K562 (cell line): ENCODE results near the gene CCDC27. TPM values are rescaled to one million over a fixed set of nuclear protein-coding genes. Genes with fewer than 3 reads are reported as not detected.

ENCODE experiments used
- ATAC-seq: fragments of 200-7000 bp; cut with Tn5 transposase; 3 replicates; pipeline ENCODE4 v1.9.1; 2020; ENCODE audit warnings: moderate library complexity
- BruUV-seq: library from RNA; stranded (reverse); fragments of 400-500 nt; replicated peaks from 2 replicates; lab custom pipeline; 2021; lab: Mats Ljungman, UMichigan
- CTCF ChIA-PET: fragments of 300-600 bp; formaldehyde crosslinking; extraction: SDS; loops from one replicate; lab custom pipeline; 2021; ENCODE audit warnings: low intra/inter-chr PET ratio; lab: Yijun Ruan, JAX
- POLR2A ChIA-PET: fragments of 300-600, 350-650 bp; sonication (Branson Sonifier 250); formaldehyde crosslinking; extraction: SDS; loops from one replicate; lab custom pipeline; 2021; ENCODE audit warnings: antibody characterized with exemption, inconsistent platforms; lab: Yijun Ruan, JAX
- DNase-seq, 4 experiments: peaks; one replicate each; pipeline versions ENCODE4 v3.0.0 to v3.0.0-alpha.2; 2011 to 2018; ENCODE audit warnings: low spot score in 3 of 4, mixed read lengths in 3 of 4; ENCODE audit errors: extremely low read depth in 1 of 4
- FAIRE-seq: peaks from 2 replicates; lab custom pipeline; 2011; peaks lifted over from hg19 to GRCh38; lab: Jason Lieb, UNC
- H2AFZ ChIP-seq: 2 replicates; pipeline ENCODE4 v1.6.0; 2011; ENCODE audit warnings: low read depth, low read length, control low read depth, inconsistent platforms
- H3K27ac ChIP-seq: fragments of 200-600 bp; 3 replicates; pipeline ENCODE4 v1.8.0; 2011; ENCODE audit warnings: low read depth, mild to moderate bottlenecking, control low read depth, inconsistent platforms, low read length, moderate library complexity, mixed read lengths; ENCODE audit errors: extremely low read depth
- H3K27me3 ChIP-seq, 2 experiments: fragments of 300-600 bp in 1 of 2; 2 replicates in 1 of 2; 3 replicates in 1 of 2; pipeline versions ENCODE4 v1.6.0 to v1.8.0; 2011; ENCODE audit warnings: inconsistent platforms in 2 of 2, low read length in 2 of 2, mild to moderate bottlenecking in 1 of 2, mixed read lengths in 1 of 2, moderate library complexity in 1 of 2; ENCODE audit not compliant: control insufficient read depth in 2 of 2, insufficient read depth in 2 of 2
- H3K36me3 ChIP-seq: fragments of 300-600 bp; 3 replicates; pipeline ENCODE4 v1.8.0; 2011; ENCODE audit warnings: mild to moderate bottlenecking, low read length, inconsistent platforms; ENCODE audit not compliant: control insufficient read depth, insufficient read depth
- H3K4me1 ChIP-seq, 2 experiments: fragments of 200-600 bp in 1 of 2; replicated peaks in 1 of 2; 2 replicates in 1 of 2; 3 replicates in 1 of 2; pipeline versions ENCODE4 v1.5.1 to v1.8.0; 2011; ENCODE audit warnings: inconsistent platforms in 2 of 2, low read length in 2 of 2, mild to moderate bottlenecking in 1 of 2, mixed read lengths in 1 of 2, moderate library complexity in 1 of 2; ENCODE audit not compliant: control insufficient read depth in 2 of 2, insufficient read depth in 2 of 2
- H3K4me2 ChIP-seq: 2 replicates; pipeline ENCODE4 v1.6.1; 2011; ENCODE audit warnings: low read length, control low read depth, inconsistent platforms, mixed read lengths; ENCODE audit not compliant: insufficient read depth
- H3K4me3 ChIP-seq: fragments of 200-600 bp; sonication (generic), shearing (Covaris generic); 2 replicates; pipeline ENCODE4 v1.5.1; 2016; ENCODE audit warnings: control low read depth, inconsistent platforms
- H3K79me2 ChIP-seq: fragments of 200-600 bp; 3 replicates; pipeline ENCODE4 v1.8.0; 2011; ENCODE audit warnings: low read length, inconsistent platforms; ENCODE audit not compliant: control insufficient read depth, insufficient read depth
- H3K9ac ChIP-seq, 2 experiments: 2 replicates each; pipeline versions ENCODE4 v1.6.0 to v1.6.1; 2011; ENCODE audit warnings: low read depth in 2 of 2, low read length in 2 of 2, control low read depth in 1 of 2, inconsistent platforms in 1 of 2, mild to moderate bottlenecking in 1 of 2, mixed read lengths in 1 of 2; ENCODE audit not compliant: insufficient read depth in 1 of 2
- H3K9me1 ChIP-seq: one replicate; pipeline ENCODE4 v1.6.0; 2011; ENCODE audit warnings: inconsistent platforms, mild to moderate bottlenecking, low read length, moderate library complexity; ENCODE audit not compliant: control insufficient read depth, insufficient read depth
- H3K9me3 ChIP-seq: replicated peaks from 2 replicates; pipeline ENCODE4 v1.5.1; 2011; ENCODE audit warnings: low read depth, low read length, inconsistent platforms; ENCODE audit not compliant: control insufficient read depth, insufficient read depth
- H4K20me1 ChIP-seq: replicated peaks from 2 replicates; pipeline ENCODE4 v1.6.1; 2011; ENCODE audit warnings: low read length, inconsistent platforms, mixed read lengths; ENCODE audit not compliant: control insufficient read depth, insufficient read depth
- E2F6 ChIP-seq, 2 experiments: IDR thresholded peaks; 2 replicates each; pipeline ENCODE4 v1.6.1; 2011; ENCODE audit warnings: borderline replicate concordance in 1 of 2, control low read depth in 1 of 2, low read depth in 1 of 2, low read length in 1 of 2, mild to moderate bottlenecking in 1 of 2, mixed read lengths in 1 of 2, moderate library complexity in 1 of 2; ENCODE audit not compliant: insufficient read depth in 1 of 2, insufficient read length in 1 of 2, poor library complexity in 1 of 2, severe bottlenecking in 1 of 2; ENCODE audit errors: extremely low read depth in 1 of 2
- MYC ChIP-seq, 2 experiments: fragments of 250-450 bp in 1 of 2; sonication (Bioruptor Pico) in 1 of 2; IDR thresholded peaks; 2 replicates each; pipeline versions ENCODE4 v1.5.1 to v1.6.1; 2012 to 2021; ENCODE audit warnings: low read depth in 2 of 2, borderline replicate concordance in 1 of 2, improper control_type of control experiment in 1 of 2, low read length in 1 of 2, mild to moderate bottlenecking in 1 of 2, moderate library complexity in 1 of 2
- POLR2G ChIP-seq: fragments of 200-400 bp; formaldehyde crosslinking; IDR thresholded peaks from 2 replicates; pipeline ENCODE4 v1.6.1; 2017; ENCODE audit warnings: low read depth, mild to moderate bottlenecking, antibody characterized with exemption, low read length, moderate library complexity
- WGBS: fragments of 100-300 bp; shearing (Covaris generic); methylation state at CpG from one replicate; pipeline ENCODE4 v1.1.6; 2016; ENCODE audit warnings: low coverage, mixed read lengths; ENCODE audit not compliant: insufficient coverage; ENCODE audit errors: missing lambda C conversion rate; 5-methylcytosine and 5-hydroxymethylcytosine counted together
- in situ Hi-C: fragments of 300-500 bp; cut with MboI; formaldehyde crosslinking; loops from 4 replicates; pipeline ENCODE4 v1.15.0; 2018; ENCODE audit warnings: inconsistent platforms, mixed read lengths
- intact Hi-C: fragments of 100-400 bp; cut with micrococcal nuclease; formaldehyde crosslinking; loops from 2 replicates; pipeline ENCODE4 v1.14.2; 2022
- polyA plus RNA-seq, 8 experiments: library from polyadenylated mRNA; depleted of rRNA in 4 of 8; stranded (reverse) in 5 of 8; unstranded in 3 of 8; fragments of >200 nt; fragmentation: Nextera tagmentation in 2 of 8; fragmentation: Illumina TruSeq in 1 of 8; extraction: Ambion mirVana in 2 of 8; extraction: Trizol in 1 of 8; gene quantifications; 2 replicates each; pipeline versions ENCODE4 v1.2.1 to v1.2.3, GENCODE V29; 2011 to 2014; ENCODE audit warnings: inconsistent platforms in 1 of 8, missing spikeins in 1 of 8
- total RNA-seq, 7 experiments: library from RNA; depleted of rRNA in 6 of 7; stranded (reverse); fragments of >200 nt in 6 of 7; fragmentation: Illumina TruSeq in 2 of 7; extraction: Trizol in 2 of 7; gene quantifications; 2 replicates each; pipeline versions ENCODE4 v1.2.1 to v1.2.3, GENCODE V29; 2011 to 2021; ENCODE audit warnings: low replicate concordance in 1 of 7
- TF ChIP-seq, protein P1 (sequence below): fragments of 450-650 bp; IDR thresholded peaks from 2 replicates; pipeline ENCODE4 v1.6.1; 2016; ENCODE audit warnings: missing biosample characterization, missing genetic modification characterization
- TF ChIP-seq, protein P2 (sequence below), 2 experiments: fragments of 200-800 bp in 1 of 2; sonication (Bioruptor generic) in 1 of 2; sonication (generic) in 1 of 2; formaldehyde crosslinking in 1 of 2; IDR thresholded peaks in 1 of 2; conservative IDR thresholded peaks in 1 of 2; 2 replicates each; pipeline versions ENCODE4 v1.5.0 to v1.6.1; 2016 to 2020; ENCODE audit warnings: missing compliant biosample characterization in 1 of 2, missing genetic modification characterization in 1 of 2, missing genetic modification reagents in 1 of 2

The CCDC27 gene
- total and polyA plus RNA-seq, 9 of the 15 experiments (the other 6 are each of a cell fraction or from before 2014, with no cell fraction given), result 0.01 to 0.04 TPM; not detected in 7

DNA sequence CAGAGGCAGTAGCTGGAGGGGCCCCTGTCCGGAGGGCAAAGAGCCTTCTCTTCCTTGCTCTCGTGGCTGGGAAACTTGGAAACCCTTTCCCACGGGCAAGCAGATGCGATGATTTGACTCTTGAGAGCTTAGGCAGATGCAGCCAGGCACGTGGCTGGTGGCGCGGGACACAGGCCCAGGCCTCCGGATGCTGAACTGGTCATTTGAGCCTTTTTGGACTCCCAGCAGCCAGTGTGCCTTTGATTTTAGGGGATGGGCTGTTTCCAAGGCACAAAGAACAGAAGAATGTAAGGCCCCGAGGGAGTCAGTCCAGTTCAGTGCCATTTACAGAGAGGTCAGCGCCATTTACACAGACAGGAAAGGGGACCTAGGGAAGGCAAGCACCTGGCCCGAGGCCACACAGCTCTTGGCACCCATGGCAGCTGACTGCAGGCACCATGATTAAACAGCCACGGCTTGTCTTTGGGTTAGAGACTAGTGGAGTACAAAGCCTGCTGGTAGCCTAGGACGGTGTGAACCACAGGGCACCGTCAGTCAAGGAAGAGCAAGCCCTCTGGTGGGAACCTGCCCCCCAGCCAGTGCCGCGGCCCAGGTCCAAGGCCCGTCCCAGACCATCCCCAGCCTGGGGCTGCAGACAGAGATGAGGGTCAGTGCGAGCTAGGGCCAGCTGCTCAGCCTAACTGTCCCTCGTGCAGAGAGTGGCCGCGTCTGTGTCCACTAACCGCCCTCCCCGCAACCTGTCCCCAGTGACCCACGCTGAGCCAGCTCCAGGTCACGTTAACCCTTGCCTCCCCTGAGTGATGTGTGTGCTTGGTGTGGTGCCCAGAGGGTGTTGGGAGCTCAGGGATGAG, 20.4 kb upstream of the CCDC27 start:
- no peak for ATAC-seq
- in situ Hi-C loops, result no loop called here
- 0 out of 2 replicates have a peak, but pooled peaks cover 4% of the 10 kb centered on the region for H4K20me1 ChIP-seq
- no peaks in the 10 kb centered on the region for H3K9me3 ChIP-seq
- H3K4me2 ChIP-seq, result no peak overlapping the region
- no peak for FAIRE-seq
- DNase-seq, result no peak
- TF ChIP-seq E2F6 (IDR thresholded peaks at IDR 0.05; ENCODE audit: borderline replicate concordance in 1 of 2, extremely low read depth in 1 of 2, insufficient read depth in 1 of 2, insufficient read length in 1 of 2, low read depth in 1 of 2, low read length in 1 of 2, poor library complexity in 1 of 2, severe bottlenecking in 1 of 2) (peak in 1 of 2 experiments; percentile 25), POLR2G (0 out of 2 replicates have a peak, but pooled peaks have one; percentile 12), MYC (IDR thresholded peaks at IDR 0.05; ENCODE audit: low read depth, low read length) (no peak), MYC (CRISPR knock-in tag; IDR thresholded peaks at IDR 0.05; ENCODE audit: borderline replicate concordance, low read depth) (no peak)
- TF ChIP-seq, protein P1, sequence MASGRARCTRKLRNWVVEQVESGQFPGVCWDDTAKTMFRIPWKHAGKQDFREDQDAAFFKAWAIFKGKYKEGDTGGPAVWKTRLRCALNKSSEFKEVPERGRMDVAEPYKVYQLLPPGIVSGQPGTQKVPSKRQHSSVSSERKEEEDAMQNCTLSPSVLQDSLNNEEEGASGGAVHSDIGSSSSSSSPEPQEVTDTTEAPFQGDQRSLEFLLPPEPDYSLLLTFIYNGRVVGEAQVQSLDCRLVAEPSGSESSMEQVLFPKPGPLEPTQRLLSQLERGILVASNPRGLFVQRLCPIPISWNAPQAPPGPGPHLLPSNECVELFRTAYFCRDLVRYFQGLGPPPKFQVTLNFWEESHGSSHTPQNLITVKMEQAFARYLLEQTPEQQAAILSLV (tag), result no peak
- TF ChIP-seq, protein P2, sequence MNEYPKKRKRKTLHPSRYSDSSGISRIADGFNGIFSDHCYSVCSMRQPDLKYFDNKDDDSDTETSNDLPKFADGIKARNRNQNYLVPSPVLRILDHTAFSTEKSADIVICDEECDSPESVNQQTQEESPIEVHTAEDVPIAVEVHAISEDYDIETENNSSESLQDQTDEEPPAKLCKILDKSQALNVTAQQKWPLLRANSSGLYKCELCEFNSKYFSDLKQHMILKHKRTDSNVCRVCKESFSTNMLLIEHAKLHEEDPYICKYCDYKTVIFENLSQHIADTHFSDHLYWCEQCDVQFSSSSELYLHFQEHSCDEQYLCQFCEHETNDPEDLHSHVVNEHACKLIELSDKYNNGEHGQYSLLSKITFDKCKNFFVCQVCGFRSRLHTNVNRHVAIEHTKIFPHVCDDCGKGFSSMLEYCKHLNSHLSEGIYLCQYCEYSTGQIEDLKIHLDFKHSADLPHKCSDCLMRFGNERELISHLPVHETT (CRISPR knock-in tag; conservative IDR thresholded peaks at IDR 0.05 in 1 of 2, IDR thresholded peaks at IDR 0.05 in 1 of 2), result 0 out of 4 replicates have a peak, but pooled peaks of 1 of the 2 experiments have one; percentile 39
- no TSS peak for BruUV-seq
- intact Hi-C loops, result no loop called here
- CTCF ChIA-PET, result no interaction called here
- H3K4me1 ChIP-seq, result peaks cover 0 to 66% of the 10 kb centered on the region in 2 experiments; a peak in 2 of 5 replicates
- H3K9me1 ChIP-seq, result peaks cover 3% of the 10 kb centered on the region
- POLR2A ChIA-PET, result interaction anchor here (0.8 to 1.5 kb wide), 2 partner anchors 10 to 17 kb away, joined by 3 to 6 read pairs; no protein-coding TSS in a partner anchor
- peaks cover 13 to 35% of the 10 kb centered on the region in 2 experiments; a peak in 4 of 5 replicates for H3K27me3 ChIP-seq
- H3K4me3 ChIP-seq, result no peak overlapping the region
- no peak overlapping the region for H2AFZ ChIP-seq
- H3K79me2 ChIP-seq, result no peaks in the 10 kb centered on the region
- H3K27ac ChIP-seq, result no peak overlapping the region
- WGBS, result 28% methylated on average over 23 of the region's 25 CpGs
- peaks cover 15% of the 10 kb centered on the region; the same call in 1 of the 3 replicates for H3K36me3 ChIP-seq
- no peak overlapping the region for H3K9ac ChIP-seq
